HG03097 (cell line): Measurements from ENCODE around the gene CDK16.

ENCODE experiments used
- ATAC-seq: cut with Tn5 transposase; IDR thresholded peaks from one replicate; pipeline ENCODE4 v1.9.1; 2021; ENCODE audit not compliant: unreplicated experiment, low FRiP score

Gene CDK16

DNA sequence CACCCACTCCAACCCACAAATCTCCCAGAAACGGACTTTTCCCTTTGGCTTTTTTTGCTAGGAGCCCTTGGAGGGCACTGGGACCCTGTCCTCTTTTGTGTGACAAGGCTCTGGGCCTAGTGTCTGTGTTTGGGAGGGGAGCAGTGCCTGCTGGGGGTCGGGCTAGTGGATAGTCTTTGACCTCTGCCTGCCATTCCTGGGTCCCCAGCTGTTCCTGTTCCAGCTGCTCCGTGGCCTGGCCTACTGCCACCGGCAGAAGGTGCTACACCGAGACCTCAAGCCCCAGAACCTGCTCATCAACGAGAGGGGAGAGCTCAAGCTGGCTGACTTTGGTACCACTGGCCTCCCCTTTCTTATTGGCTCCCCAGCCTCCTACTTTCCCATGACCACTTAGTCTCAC is 7.6 kb downstream of the CDK16 start:
- no peak for ATAC-seq

- no peak for ATAC-seq
These were observed 8.3 kb downstream of the CDK16 start for GRCh38 chrX:47226531-47227333.

DNA sequence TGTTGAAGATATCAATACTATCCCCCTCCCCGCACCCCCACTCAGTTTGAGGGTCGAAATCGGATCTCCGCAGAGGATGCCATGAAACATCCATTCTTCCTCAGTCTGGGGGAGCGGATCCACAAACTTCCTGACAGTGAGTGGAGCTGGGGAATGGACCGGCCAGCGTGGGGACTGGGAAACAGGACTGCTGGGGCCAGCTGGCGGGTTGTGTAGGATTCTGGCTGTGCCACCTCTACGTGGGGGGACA is 8.8 kb downstream of the CDK16 start:
- no peak for ATAC-seq

DNA sequence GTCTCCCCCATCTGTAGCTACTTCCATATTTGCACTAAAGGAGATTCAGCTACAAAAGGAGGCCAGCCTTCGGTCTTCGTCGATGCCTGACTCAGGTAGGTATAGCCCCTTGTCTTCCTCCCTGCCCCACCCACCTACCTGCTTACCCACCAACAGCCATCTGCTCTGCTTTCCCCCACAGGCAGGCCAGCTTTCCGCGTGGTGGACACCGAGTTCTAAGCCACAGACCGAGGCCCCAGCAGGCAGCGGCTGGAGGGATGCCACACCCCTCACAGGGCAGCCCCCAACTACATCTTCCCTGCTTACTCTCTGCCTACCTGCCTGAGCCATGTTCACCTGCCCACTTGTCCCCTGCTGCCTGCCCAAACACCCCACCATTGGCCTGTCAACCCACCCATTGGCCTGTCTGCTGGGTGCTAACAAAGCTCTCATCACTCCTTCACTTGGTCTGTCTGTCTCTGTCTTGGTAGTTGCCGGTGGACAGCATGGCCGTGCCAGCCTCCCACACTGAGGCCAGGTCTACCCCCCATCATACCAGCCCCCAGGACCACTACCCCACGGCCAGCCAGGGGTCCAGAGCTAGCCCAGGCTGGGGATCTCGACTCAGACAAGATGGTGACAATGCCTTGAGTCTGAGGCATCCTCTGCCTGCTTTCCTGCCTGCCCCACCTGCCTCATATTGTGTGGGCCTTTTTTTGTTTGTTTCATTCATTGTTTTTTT is 10.2 kb downstream of the CDK16 start:
- ATAC-seq, result no peak

DNA sequence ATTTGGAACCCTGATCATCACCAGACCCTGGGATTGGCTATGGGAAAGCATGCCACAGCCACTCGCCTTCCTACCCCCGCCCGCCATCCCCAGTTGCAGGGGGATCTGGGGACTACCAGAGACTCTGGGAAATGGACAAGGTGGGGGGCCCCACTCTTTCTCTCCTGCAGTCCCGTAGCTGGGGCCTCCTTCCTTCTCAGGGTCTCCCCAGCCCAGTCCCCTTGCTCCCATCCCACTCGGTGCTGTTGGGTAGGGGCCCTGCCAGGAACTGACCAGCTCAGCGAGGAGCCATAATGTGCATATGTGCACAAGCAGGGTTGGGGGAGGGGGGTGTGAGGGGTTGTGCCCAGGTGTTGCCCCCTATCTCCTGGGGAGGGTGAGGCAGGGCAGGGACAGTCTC is 10.9 kb downstream of the CDK16 start:
- ATAC-seq, result no peak

GRCh38 chrX:47230136-47230868 is 11.8 kb downstream of the CDK16 start:
- no peak for ATAC-seq

- ATAC-seq, result no peak
These were observed 12.7 kb downstream of the CDK16 start for GRCh38 chrX:47231167-47231566.

GRCh38 chrX:47232197-47232802 is 13.8 kb downstream of the CDK16 start:
- ATAC-seq, result no peak

DNA sequence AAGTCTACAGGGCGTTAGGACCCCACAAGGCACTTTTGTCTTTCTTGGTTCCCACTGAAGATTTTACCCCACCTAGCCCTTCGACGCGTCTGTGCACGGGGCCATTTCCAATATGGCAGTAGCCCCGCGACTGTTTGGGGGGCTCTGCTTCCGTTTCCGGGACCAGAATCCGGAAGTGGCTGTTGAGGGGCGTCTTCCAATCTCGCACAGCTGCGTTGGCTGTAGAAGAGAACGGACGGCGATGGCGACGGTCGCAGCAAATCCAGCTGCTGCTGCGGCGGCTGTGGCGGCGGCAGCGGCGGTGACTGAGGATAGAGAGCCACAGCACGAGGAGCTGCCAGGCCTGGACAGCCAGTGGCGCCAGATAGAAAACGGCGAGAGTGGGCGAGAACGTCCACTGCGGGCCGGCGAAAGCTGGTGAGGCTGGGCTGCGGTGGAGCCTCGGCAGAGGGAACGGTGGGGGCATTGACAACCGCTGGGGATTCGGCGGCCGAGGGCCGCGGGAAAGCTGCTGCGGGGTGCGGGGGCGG is 14.4 kb downstream of the CDK16 start, which contains the start of gene USP11:
Gene USP11, plus strand, starts transcription at position 207 of the 530 bp plus-strand sequence. Its CDS starts 35 bp downstream, at position 242.
- peak; percentile 9 for ATAC-seq

- ATAC-seq, result peak; percentile 74
These were observed 15.0 kb downstream of the CDK16 start for GRCh38 chrX:47233333-47234113.

DNA sequence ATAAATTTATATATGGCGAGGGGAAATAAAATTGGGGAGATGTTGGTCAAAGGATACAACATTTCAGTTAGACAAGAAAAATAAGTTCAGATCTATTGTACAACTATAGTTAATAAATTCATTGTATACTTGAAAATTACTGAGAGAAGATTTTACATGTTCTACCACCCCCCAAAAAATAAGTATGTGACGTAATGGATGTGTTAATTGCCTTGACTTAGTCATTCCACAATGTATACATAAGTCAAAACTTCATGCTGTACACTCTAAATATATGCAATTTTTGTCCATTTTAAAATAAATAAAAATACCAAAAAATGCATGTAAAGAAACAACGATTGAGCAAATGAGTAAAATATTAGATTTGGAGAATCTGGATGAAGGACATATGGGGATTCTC is 16.1 kb downstream of the CDK16 start:
- ATAC-seq, result no peak

- no peak for ATAC-seq
These were observed 17.2 kb downstream of the CDK16 start for GRCh38 chrX:47235691-47236103.

DNA sequence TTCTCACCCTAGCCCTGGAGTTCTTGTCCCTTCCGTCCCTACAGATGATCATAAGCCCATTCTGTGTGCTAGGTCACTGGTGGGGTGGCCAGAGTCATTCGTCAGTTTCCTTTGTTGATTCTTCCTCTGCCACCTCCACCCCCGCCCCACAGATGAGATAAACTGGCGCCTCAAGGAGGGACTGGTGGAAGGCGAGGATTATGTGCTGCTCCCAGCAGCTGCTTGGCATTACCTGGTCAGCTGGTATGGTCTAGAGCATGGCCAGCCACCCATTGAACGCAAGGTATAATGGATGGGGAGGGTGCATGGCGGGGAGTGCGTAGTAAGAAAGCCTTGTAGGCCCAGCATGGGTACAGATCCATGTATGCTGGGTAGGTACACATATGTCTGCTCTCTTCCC is 20.7 kb downstream of the CDK16 start:
- no peak for ATAC-seq

DNA sequence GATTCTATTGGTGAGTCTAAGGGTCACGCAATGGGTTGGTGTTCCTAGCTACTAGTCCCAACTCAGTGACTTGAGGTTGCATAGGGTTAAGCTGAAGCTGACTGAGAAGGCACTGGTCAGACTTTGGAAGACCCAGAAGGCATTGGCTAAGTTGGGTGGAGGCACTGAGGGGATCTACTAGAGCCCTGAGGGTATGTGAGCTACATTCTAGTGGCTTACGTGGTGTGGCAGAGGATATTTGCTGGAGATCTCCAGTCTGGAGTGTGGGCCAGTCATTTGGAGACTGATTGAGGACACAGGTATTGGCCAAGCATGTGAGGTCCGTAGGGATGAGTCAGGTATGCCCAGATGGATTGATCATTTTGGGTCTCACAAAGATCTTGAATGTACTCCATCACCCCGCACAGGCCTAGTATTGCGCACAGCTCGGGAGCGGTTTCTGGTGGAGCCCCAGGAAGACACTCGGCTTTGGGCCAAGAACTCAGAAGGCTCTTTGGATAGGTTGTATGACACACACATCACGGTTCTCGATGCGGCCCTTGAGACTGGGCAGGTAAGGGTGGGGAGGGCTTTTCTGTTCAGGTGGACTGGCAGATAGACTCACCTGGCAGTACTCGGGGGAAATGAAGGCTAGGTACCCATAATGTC is 21.5 kb downstream of the CDK16 start:
- ATAC-seq, result no peak

DNA sequence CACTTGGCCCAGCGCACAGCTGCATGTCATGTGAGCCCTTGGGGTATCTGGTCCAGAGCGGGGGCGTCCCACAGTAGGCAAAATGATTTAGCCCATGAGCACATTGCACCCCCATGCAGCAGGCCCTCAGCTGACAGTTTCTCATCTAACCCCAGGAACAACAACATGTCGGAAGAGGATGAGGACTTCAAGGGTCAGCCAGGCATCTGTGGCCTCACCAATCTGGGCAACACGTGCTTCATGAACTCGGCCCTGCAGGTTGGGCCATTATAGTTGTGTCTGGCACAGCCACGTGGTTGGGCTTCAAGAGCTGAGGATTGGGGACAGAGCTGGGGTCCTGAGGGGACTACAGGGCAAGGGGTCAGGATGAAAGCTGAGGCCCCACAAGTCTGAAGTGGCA is 22.1 kb downstream of the CDK16 start:
- no peak for ATAC-seq

GRCh38 chrX:47241201-47242011 is 22.9 kb downstream of the CDK16 start:
- no peak for ATAC-seq

- ATAC-seq, result no peak
These were observed 23.8 kb downstream of the CDK16 start for GRCh38 chrX:47242321-47242720.

DNA sequence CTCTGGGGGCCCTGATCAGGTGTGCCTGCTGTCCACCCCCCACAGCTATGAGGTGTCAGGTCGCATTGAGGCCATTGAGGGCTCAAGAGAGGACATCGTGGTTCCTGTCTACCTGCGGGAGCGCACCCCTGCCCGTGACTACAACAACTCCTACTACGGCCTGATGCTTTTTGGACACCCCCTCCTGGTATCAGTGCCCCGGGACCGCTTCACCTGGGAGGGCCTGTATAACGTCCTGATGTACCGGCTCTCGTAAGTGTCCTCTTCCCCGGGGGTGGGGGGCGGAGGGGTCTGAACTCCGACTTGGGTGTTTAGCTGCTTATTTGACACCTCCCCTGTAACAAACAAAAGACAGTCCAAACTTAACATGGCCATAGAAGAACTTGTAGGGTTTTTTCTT is 24.9 kb downstream of the CDK16 start:
- no peak for ATAC-seq

GRCh38 chrX:47244676-47245075 is 26.2 kb downstream of the CDK16 start:
- no peak for ATAC-seq
